ENCODE results near the gene RGS17.

RGS17 gene

GRCh38 chr6:152982904-152983636 is 148.0 kb downstream of the RGS17 start, which contains the start of gene FBXO5:
Gene FBXO5, minus strand, starts transcription at chr6:152983041. Its CDS starts 82 bp downstream, at chr6:152982959.
- Histone ChIP-seq H3K27me3 (no peaks in the 10 kb centered on the region), H3K4me2 (peak within 1 kb of the TSS; percentile 85 to 98 (median 95)), H4K20me1 (peaks cover 16 to 69% (median 47%) of the 10 kb centered on the region in 11 experiments), H3K4me1 (peaks cover 42 to 57% (median 49%) of the 10 kb centered on the region in 10 experiments), H3K9me3 (replicated peaks in 1 of 11) (no peaks in the 10 kb centered on the region), H3K36me3 (peaks cover 0 to 53% (median 31%) of the 10 kb centered on the region in 11 experiments; a peak in 15 of 22 replicates), H3K9ac (peak within 1 kb of the TSS; percentile 78 to 96 (median 91)), H3K4me3 (peak within 1 kb of the TSS; percentile 89 to 100 (median 98)), H3K27ac (peak within 1 kb of the TSS; percentile 64 to 97 (median 95); a peak in 21 of 22 replicates)
- TF ChIP-seq Cebpa-rat (IDR thresholded peaks at IDR 0.05), result no peak

- Histone ChIP-seq H4K20me1 (peaks cover 16 to 77% (median 55%) of the 10 kb centered on the region in 11 experiments), H3K27me3 (no peaks in the 10 kb centered on the region), H3K4me2 (peak overlapping the region; percentile 74 to 98 (median 84)), H3K9me3 (replicated peaks in 1 of 11) (no peaks in the 10 kb centered on the region), H3K9ac (peak overlapping the region; percentile 74 to 96 (median 91)), H3K36me3 (peaks cover 0 to 60% (median 39%) of the 10 kb centered on the region in 11 experiments; a peak in 17 of 22 replicates), H3K27ac (peak overlapping the region in 10 of 11 experiments; percentile 44 to 97 (median 94); a peak in 19 of 22 replicates), H3K4me3 (peak overlapping the region; percentile 89 to 100 (median 98)), H3K4me1 (peaks cover 47 to 65% (median 57%) of the 10 kb centered on the region in 10 experiments)
- no peak for TF ChIP-seq Cebpa-rat (IDR thresholded peaks at IDR 0.05)
These were observed 148.8 kb downstream of the RGS17 start for GRCh38 chr6:152981989-152982903.

DNA sequence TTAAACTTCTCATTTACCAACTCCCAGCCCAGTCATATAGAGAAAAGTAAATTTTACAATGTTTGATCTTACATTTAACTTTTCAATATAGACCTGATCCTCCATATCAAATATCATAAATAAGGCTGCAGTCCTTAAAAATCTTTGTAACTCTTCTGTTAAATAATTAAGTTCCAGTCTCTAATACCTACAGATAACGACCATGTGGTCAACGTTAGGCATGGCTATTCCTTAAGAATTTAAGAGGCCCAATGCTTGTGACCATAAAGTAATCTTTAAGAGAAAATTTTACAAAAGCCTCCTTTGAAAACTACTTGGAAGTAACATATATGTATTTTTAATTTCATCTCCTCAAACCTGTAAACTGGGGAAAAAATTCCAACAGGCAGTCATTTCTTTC is 149.9 kb downstream of the RGS17 start:
- H3K27ac ChIP-seq, result peak overlapping the region in 9 of 11 experiments; percentile 86 to 97 (median 95); a peak in 14 of 22 replicates
- no peaks in the 10 kb centered on the region for H3K27me3 ChIP-seq
- H3K4me1 ChIP-seq, result peaks cover 54 to 75% (median 66%) of the 10 kb centered on the region in 10 experiments
- peaks cover 0 to 60% (median 39%) of the 10 kb centered on the region in 11 experiments; a peak in 19 of 22 replicates for H3K36me3 ChIP-seq
- peak overlapping the region; percentile 74 to 96 (median 91); a peak in 21 of 22 replicates for H3K9ac ChIP-seq
- TF ChIP-seq Cebpa-rat (IDR thresholded peaks at IDR 0.05), result no peak
- H3K4me3 ChIP-seq, result peak overlapping the region in 9 of 10 experiments; percentile 89 to 100 (median 99); a peak in 19 of 20 replicates
- H3K4me2 ChIP-seq, result peak overlapping the region; percentile 76 to 98 (median 84)
- H3K9me3 ChIP-seq (replicated peaks in 1 of 11), result peaks cover 0 to 8% (median 0%) of the 10 kb centered on the region in 11 experiments; a peak in 3 of 22 replicates
- H4K20me1 ChIP-seq, result peaks cover 16 to 82% (median 64%) of the 10 kb centered on the region in 11 experiments

GRCh38 chr6:152980656-152981055 is 150.4 kb downstream of the RGS17 start:
- Histone ChIP-seq H3K9me3 (replicated peaks in 1 of 11) (peaks cover 0 to 8% (median 0%) of the 10 kb centered on the region in 11 experiments; a peak in 3 of 22 replicates), H3K9ac (peak overlapping the region; percentile 74 to 96 (median 91); a peak in 21 of 22 replicates), H3K36me3 (peaks cover 0 to 60% (median 39%) of the 10 kb centered on the region in 11 experiments; a peak in 17 of 22 replicates), H4K20me1 (peaks cover 16 to 82% (median 69%) of the 10 kb centered on the region in 11 experiments), H3K27me3 (no peaks in the 10 kb centered on the region), H3K4me3 (peak overlapping the region in 9 of 10 experiments; percentile 89 to 100 (median 99); a peak in 18 of 20 replicates), H3K4me1 (peaks cover 55 to 77% (median 67%) of the 10 kb centered on the region in 10 experiments), H3K27ac (peak overlapping the region in 8 of 11 experiments; percentile 3 to 97 (median 94); a peak in 9 of 22 replicates), H3K4me2 (peak overlapping the region; percentile 76 to 98 (median 84))
- no peak for TF ChIP-seq Cebpa-rat (IDR thresholded peaks at IDR 0.05)

GRCh38 chr6:152979116-152979515 is 152.0 kb downstream of the RGS17 start:
- peaks cover 53 to 77% (median 66%) of the 10 kb centered on the region in 10 experiments for H3K4me1 ChIP-seq
- peak overlapping the region in 1 of 11 experiments; percentile 1; a peak in 1 of 22 replicates for H3K27ac ChIP-seq
- no peak overlapping the region for H3K9ac ChIP-seq
- H4K20me1 ChIP-seq, result peaks cover 16 to 88% (median 85%) of the 10 kb centered on the region in 11 experiments
- peaks cover 0 to 17% (median 6%) of the 10 kb centered on the region in 11 experiments; a peak in 7 of 22 replicates for H3K9me3 ChIP-seq (replicated peaks in 1 of 11)
- no peak for TF ChIP-seq Cebpa-rat (IDR thresholded peaks at IDR 0.05)
- H3K4me2 ChIP-seq, result peak overlapping the region in 10 of 11 experiments; percentile 60 to 96 (median 83); a peak in 20 of 22 replicates
- peaks cover 1 to 71% (median 54%) of the 10 kb centered on the region in 11 experiments; a peak in 21 of 22 replicates for H3K36me3 ChIP-seq
- H3K4me3 ChIP-seq, result peak overlapping the region in 6 of 10 experiments; percentile 2 to 100 (median 98); a peak in 6 of 20 replicates
- H3K27me3 ChIP-seq, result no peaks in the 10 kb centered on the region

DNA sequence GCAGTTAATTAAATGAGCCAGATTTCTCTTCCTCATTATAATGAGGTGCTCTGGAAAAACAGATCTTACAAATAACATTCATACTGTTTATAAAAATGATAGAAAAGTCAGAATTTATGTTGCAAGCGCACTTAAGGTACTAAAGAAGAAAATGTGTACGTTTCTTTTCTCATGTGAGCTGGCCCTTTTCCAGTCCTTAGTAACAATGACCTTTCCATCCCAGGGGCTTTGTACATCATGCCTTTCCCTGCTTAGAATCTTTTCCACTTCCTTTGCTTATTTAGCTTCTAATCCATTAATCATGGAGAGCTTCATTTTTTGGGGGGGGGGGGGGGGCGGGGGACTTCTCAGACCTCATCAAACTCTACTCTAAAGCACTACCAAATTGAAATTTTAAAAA is 153.0 kb downstream of the RGS17 start:
- no peak for TF ChIP-seq Cebpa-rat (IDR thresholded peaks at IDR 0.05)
- H3K9me3 ChIP-seq (replicated peaks in 1 of 11), result peaks cover 0 to 26% (median 14%) of the 10 kb centered on the region in 11 experiments; a peak in 9 of 22 replicates
- peak overlapping the region in 3 of 11 experiments; percentile 1 to 21 (median 21); a peak in 2 of 22 replicates for H3K27ac ChIP-seq
- no peak overlapping the region for H3K9ac ChIP-seq
- no peak overlapping the region; a peak in 1 of 20 replicates for H3K4me3 ChIP-seq
- peaks cover 53 to 78% (median 69%) of the 10 kb centered on the region in 10 experiments for H3K4me1 ChIP-seq
- peak overlapping the region; percentile 6 to 67 (median 34); a peak in 17 of 22 replicates for H3K4me2 ChIP-seq
- peaks cover 11 to 82% (median 64%) of the 10 kb centered on the region in 11 experiments; a peak in 21 of 22 replicates for H3K36me3 ChIP-seq
- peaks cover 16 to 98% (median 95%) of the 10 kb centered on the region in 11 experiments for H4K20me1 ChIP-seq
- H3K27me3 ChIP-seq, result no peaks in the 10 kb centered on the region

- no peak overlapping the region for H3K4me3 ChIP-seq
These were observed 153.5 kb downstream of the RGS17 start for GRCh38 chr6:152977556-152977955.

More at GRCh38 chr6:152977556-152977955, 153.5 kb downstream of the RGS17 start:
- H3K4me2 ChIP-seq, result peak overlapping the region; percentile 6 to 67 (median 38); a peak in 17 of 22 replicates
- no peak overlapping the region for H3K9ac ChIP-seq
- no peak for TF ChIP-seq Cebpa-rat (IDR thresholded peaks at IDR 0.05)
- peaks cover 53 to 78% (median 69%) of the 10 kb centered on the region in 10 experiments for H3K4me1 ChIP-seq
- no peaks in the 10 kb centered on the region for H3K27me3 ChIP-seq
- H3K27ac ChIP-seq, result peak overlapping the region in 4 of 11 experiments; percentile 1 to 21 (median 16); a peak in 2 of 22 replicates
- peaks cover 16 to 87% (median 70%) of the 10 kb centered on the region in 11 experiments; a peak in 21 of 22 replicates for H3K36me3 ChIP-seq
- H3K9me3 ChIP-seq (replicated peaks in 1 of 11), result peaks cover 0 to 31% (median 17%) of the 10 kb centered on the region in 11 experiments; a peak in 9 of 22 replicates
- peaks cover 13 to 99% (median 97%) of the 10 kb centered on the region in 11 experiments for H4K20me1 ChIP-seq
